ENCODE data around the gene SEMA4F.
"Not testable (repeated sequence)": the region's sequence is repeated elsewhere in the genome, so short reads cannot be mapped to it uniquely, and the experiment has no call there.

The SEMA4F gene, protein sequence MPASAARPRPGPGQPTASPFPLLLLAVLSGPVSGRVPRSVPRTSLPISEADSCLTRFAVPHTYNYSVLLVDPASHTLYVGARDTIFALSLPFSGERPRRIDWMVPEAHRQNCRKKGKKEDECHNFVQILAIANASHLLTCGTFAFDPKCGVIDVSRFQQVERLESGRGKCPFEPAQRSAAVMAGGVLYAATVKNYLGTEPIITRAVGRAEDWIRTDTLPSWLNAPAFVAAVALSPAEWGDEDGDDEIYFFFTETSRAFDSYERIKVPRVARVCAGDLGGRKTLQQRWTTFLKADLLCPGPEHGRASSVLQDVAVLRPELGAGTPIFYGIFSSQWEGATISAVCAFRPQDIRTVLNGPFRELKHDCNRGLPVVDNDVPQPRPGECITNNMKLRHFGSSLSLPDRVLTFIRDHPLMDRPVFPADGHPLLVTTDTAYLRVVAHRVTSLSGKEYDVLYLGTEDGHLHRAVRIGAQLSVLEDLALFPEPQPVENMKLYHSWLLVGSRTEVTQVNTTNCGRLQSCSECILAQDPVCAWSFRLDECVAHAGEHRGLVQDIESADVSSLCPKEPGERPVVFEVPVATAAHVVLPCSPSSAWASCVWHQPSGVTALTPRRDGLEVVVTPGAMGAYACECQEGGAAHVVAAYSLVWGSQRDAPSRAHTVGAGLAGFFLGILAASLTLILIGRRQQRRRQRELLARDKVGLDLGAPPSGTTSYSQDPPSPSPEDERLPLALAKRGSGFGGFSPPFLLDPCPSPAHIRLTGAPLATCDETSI

GRCh38 chr2:74653985-74654882 is at the start of gene SEMA4F:
Gene SEMA4F, plus strand, starts transcription at chr2:74654247. Its CDS starts 130 bp downstream, at chr2:74654377.
- peak within 1 kb of the TSS; percentile 79 for H3K4me3 Mint-ChIP-seq
- peaks cover 5% of the 10 kb centered on the region for H3K27me3 Mint-ChIP-seq
- DNase-seq (peak; percentile 94), ATAC-seq (peak; percentile 100)
- no peaks in the 10 kb centered on the region for H3K36me3 Mint-ChIP-seq (ENCODE audit: low read depth)
- H3K27ac Mint-ChIP-seq, result peak within 1 kb of the TSS; percentile 13
- H3K9me3 Mint-ChIP-seq, result no peaks in the 10 kb centered on the region
- H3K4me1 Mint-ChIP-seq, result peaks cover 10% of the 10 kb centered on the region

GRCh38 chr2:74606927-74607326 is 47.1 kb upstream of the SEMA4F start:
- ATAC-seq (no peak), DNase-seq (no peak)
- no peaks in the 10 kb centered on the region for H3K9me3 Mint-ChIP-seq
- H3K4me1 Mint-ChIP-seq, result peaks cover 4% of the 10 kb centered on the region
- H3K4me3 Mint-ChIP-seq, result no peak overlapping the region
- peaks cover 38% of the 10 kb centered on the region for H3K27me3 Mint-ChIP-seq
- H3K36me3 Mint-ChIP-seq (ENCODE audit: low read depth), result no peaks in the 10 kb centered on the region
- no peak overlapping the region for H3K27ac Mint-ChIP-seq

DNA sequence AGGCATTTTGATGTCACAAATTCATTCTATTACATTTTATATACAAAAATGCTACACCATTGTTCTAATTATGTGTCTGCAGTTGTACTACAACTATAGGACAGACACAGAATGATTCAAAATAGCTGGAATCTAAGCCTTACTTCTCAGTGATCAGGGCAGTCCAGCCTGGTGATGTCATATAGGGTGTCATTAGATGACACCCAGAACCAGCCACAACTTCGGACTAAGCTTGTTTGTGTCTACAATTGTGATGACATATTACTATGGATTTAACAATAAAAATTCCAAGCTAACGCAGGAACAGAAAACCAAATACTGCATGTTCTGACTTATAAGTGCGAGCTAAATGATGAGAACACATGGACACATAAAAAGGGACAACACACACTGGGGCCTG is 36.9 kb upstream of the SEMA4F start:
- no peak overlapping the region for H3K27ac Mint-ChIP-seq
- H3K36me3 Mint-ChIP-seq (ENCODE audit: low read depth), result no peaks in the 10 kb centered on the region
- H3K4me3 Mint-ChIP-seq, result no peak overlapping the region
- H3K27me3 Mint-ChIP-seq, result peaks cover 26% of the 10 kb centered on the region
- DNase-seq (no peak), ATAC-seq (no peak)
- no peaks in the 10 kb centered on the region for H3K9me3 Mint-ChIP-seq
- H3K4me1 Mint-ChIP-seq, result peaks cover 2% of the 10 kb centered on the region

- Mint-ChIP-seq H3K36me3 (ENCODE audit: low read depth) (no peaks in the 10 kb centered on the region), H3K4me3 (no peak overlapping the region), H3K9me3 (no peaks in the 10 kb centered on the region), H3K27me3 (peaks cover 15% of the 10 kb centered on the region), H3K4me1 (peaks cover 2% of the 10 kb centered on the region), H3K27ac (no peak overlapping the region)
- DNase-seq, result no peak
- no peak for ATAC-seq
Measured at GRCh38 chr2:74618410-74619083, 35.5 kb upstream of the SEMA4F start.

- H3K27me3 Mint-ChIP-seq, result peaks cover 5% of the 10 kb centered on the region
- H3K36me3 Mint-ChIP-seq (ENCODE audit: low read depth), result no peaks in the 10 kb centered on the region
- H3K27ac Mint-ChIP-seq, result no peak overlapping the region
- no peak overlapping the region for H3K4me3 Mint-ChIP-seq
- no peak for ATAC-seq
- no peak for DNase-seq
- no peaks in the 10 kb centered on the region for H3K9me3 Mint-ChIP-seq
- peaks cover 2% of the 10 kb centered on the region for H3K4me1 Mint-ChIP-seq
Measured at GRCh38 chr2:74619651-74620297, 34.3 kb upstream of the SEMA4F start.

DNA sequence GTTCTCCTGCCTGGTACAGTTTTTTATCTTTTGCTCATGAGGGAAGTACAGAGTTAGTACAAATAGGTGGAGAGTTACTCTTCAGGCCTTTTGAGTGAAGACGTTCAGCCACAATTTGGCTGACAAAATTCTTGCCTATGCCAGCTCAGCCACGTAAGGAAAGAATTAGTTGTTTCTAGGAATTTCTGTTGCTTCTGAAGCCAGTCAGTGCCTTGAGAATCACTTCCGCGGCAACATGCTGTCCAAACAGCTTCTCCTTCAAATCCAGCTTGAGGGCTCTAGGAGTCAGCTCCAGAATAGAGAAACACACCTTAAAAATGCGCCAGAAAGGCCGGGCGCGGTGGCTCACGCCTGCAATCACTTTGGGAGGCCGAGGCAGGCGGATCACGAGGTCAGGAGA is 33.4 kb upstream of the SEMA4F start:
- no peak for DNase-seq
- no peak for ATAC-seq
- H3K27me3 Mint-ChIP-seq, result no peaks in the 10 kb centered on the region
- no peak overlapping the region for H3K4me3 Mint-ChIP-seq
- H3K4me1 Mint-ChIP-seq, result peaks cover 2% of the 10 kb centered on the region
- no peaks in the 10 kb centered on the region for H3K9me3 Mint-ChIP-seq
- H3K36me3 Mint-ChIP-seq (ENCODE audit: low read depth), result no peaks in the 10 kb centered on the region
- no peak overlapping the region for H3K27ac Mint-ChIP-seq

GRCh38 chr2:74625658-74626425 is 28.2 kb upstream of the SEMA4F start:
- H3K9me3 Mint-ChIP-seq, result no peaks in the 10 kb centered on the region
- no peak overlapping the region for H3K4me3 Mint-ChIP-seq
- no peaks in the 10 kb centered on the region for H3K36me3 Mint-ChIP-seq (ENCODE audit: low read depth)
- no peak for DNase-seq
- no peak overlapping the region for H3K27ac Mint-ChIP-seq
- no peak for ATAC-seq
- H3K4me1 Mint-ChIP-seq, result no peaks in the 10 kb centered on the region
- H3K27me3 Mint-ChIP-seq, result no peaks in the 10 kb centered on the region

DNA sequence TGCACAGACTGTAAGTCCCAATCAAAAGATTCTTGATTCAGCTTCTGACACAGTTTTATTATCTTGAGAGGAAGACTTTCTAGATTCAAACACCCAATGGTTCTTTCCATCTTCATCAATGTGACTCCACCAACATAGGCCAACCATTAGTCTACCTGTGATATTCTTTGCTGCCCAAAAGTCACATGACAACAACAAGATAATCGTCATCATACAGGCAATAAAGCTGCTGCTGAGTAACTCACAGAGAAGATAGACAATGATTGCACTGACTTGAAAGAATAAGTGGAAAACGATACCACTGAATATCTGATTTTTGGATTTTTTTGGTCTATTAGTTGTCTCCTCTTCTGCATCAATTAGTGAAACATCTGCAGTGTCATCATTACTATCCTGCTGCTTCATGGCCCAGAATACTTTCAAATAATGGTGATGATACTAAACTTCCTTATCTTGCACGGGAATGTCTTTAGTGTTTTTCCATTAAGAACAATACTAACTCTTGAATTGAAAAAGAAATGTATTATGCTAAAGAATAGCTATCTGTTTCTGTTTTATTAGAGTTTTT is 25.4 kb upstream of the SEMA4F start:
- Mint-ChIP-seq H3K36me3 (ENCODE audit: low read depth) (no peaks in the 10 kb centered on the region), H3K27ac (no peak overlapping the region), H3K4me1 (no peaks in the 10 kb centered on the region), H3K27me3 (no peaks in the 10 kb centered on the region), H3K9me3 (no peaks in the 10 kb centered on the region), H3K4me3 (no peak overlapping the region)
- DNase-seq, result no peak
- no peak for ATAC-seq

GRCh38 chr2:74630454-74630853 is 23.6 kb upstream of the SEMA4F start:
- not testable (repeated sequence) for H3K27ac Mint-ChIP-seq; H3K9me3 Mint-ChIP-seq; H3K4me3 Mint-ChIP-seq; H3K27me3 Mint-ChIP-seq; ATAC-seq; DNase-seq; H3K36me3 Mint-ChIP-seq (ENCODE audit: low read depth); H3K4me1 Mint-ChIP-seq

- no peak for ATAC-seq
- H3K4me1 Mint-ChIP-seq, result no peaks in the 10 kb centered on the region
- no peaks in the 10 kb centered on the region for H3K36me3 Mint-ChIP-seq (ENCODE audit: low read depth)
Measured at GRCh38 chr2:74632209-74632938, 21.7 kb upstream of the SEMA4F start.

DNA sequence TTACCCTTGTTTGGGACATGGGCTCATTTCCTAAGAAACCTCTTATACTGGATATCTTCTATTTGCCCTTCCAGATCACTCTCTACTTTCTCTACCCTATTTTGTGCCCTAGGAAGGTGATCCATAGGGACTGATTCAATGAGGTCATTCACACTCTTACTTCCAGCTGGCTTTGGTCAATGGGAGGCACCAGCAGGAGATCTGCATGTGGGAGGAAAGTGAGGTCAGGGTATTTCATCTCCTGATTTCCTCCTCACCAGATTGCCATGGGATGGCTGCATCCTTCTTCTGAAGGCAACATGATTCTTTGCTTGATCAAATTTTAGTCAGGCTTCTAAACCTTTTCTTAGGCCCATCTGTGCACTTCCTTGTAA is 21.1 kb upstream of the SEMA4F start:
- Mint-ChIP-seq H3K9me3 (no peaks in the 10 kb centered on the region), H3K27me3 (no peaks in the 10 kb centered on the region), H3K27ac (no peak overlapping the region), H3K36me3 (ENCODE audit: low read depth) (no peaks in the 10 kb centered on the region), H3K4me1 (no peaks in the 10 kb centered on the region), H3K4me3 (no peak overlapping the region)
- ATAC-seq (no peak), DNase-seq (no peak)

More at GRCh38 chr2:74632209-74632938, 21.7 kb upstream of the SEMA4F start:
- Mint-ChIP-seq H3K27ac (no peak overlapping the region), H3K27me3 (no peaks in the 10 kb centered on the region), H3K9me3 (no peaks in the 10 kb centered on the region), H3K4me3 (no peak overlapping the region)
- DNase-seq, result no peak

- no peaks in the 10 kb centered on the region for H3K4me1 Mint-ChIP-seq
- no peak overlapping the region for H3K4me3 Mint-ChIP-seq
- no peaks in the 10 kb centered on the region for H3K36me3 Mint-ChIP-seq (ENCODE audit: low read depth)
- DNase-seq, result no peak
- no peaks in the 10 kb centered on the region for H3K27me3 Mint-ChIP-seq
- H3K9me3 Mint-ChIP-seq, result no peaks in the 10 kb centered on the region
- H3K27ac Mint-ChIP-seq, result no peak overlapping the region
- ATAC-seq, result no peak
Measured at GRCh38 chr2:74639550-74639949, 14.5 kb upstream of the SEMA4F start.
